ENCODE results near the gene CABLES1.

DNA sequence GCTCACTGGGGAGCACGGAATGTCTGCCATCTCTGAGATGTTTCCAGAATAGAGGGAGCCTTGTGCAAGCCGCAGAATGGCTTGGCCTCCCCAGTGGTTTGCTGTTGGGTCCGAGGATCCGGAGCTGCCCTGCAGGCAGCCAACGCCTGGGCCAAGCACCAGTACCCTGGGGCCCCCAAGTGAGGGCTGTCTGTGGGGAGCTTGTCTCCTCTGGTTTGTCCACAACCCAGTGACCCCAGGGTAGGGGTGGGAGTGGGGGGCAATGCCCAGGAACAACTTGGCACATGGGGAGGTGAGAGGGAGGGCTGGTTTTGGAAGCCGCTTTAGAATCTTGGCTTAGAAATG, 147.1 kb downstream of the CABLES1 start:
- TF ChIP-seq, protein P1, sequence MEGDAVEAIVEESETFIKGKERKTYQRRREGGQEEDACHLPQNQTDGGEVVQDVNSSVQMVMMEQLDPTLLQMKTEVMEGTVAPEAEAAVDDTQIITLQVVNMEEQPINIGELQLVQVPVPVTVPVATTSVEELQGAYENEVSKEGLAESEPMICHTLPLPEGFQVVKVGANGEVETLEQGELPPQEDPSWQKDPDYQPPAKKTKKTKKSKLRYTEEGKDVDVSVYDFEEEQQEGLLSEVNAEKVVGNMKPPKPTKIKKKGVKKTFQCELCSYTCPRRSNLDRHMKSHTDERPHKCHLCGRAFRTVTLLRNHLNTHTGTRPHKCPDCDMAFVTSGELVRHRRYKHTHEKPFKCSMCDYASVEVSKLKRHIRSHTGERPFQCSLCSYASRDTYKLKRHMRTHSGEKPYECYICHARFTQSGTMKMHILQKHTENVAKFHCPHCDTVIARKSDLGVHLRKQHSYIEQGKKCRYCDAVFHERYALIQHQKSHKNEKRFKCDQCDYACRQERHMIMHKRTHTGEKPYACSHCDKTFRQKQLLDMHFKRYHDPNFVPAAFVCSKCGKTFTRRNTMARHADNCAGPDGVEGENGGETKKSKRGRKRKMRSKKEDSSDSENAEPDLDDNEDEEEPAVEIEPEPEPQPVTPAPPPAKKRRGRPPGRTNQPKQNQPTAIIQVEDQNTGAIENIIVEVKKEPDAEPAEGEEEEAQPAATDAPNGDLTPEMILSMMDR (IDR thresholded peaks at IDR 0.05; ENCODE audit: borderline replicate concordance, extremely low read depth, low read length, poor library complexity, severe bottlenecking): no peak
- no peak for TF ChIP-seq EZH2 (IDR thresholded peaks at IDR 0.05; ENCODE audit: borderline replicate concordance, low read depth, low read length, severe bottlenecking)
